Lung microvascular endothelial cell (primary cell): ENCODE results near the gene C11orf86. TPM values are rescaled to one million over a fixed set of nuclear protein-coding genes. Genes with fewer than 3 reads are reported as not detected.

Source experiments
- DNase-seq, 2 donors: peaks; one replicate each; pipeline versions ENCODE4 v3.0.0 to v3.0.0-alpha.2; 2010; ENCODE audit warnings: low read depth in 2 of 2
- total RNA-seq: library from RNA; depleted of rRNA; stranded (reverse); fragments of >200 nt; gene quantifications from 2 replicates; pipeline ENCODE4 v1.2.1, GENCODE V29; 2014

C11orf86 gene
- total RNA-seq, 1 donor from 2014 or later, result not detected

DNA sequence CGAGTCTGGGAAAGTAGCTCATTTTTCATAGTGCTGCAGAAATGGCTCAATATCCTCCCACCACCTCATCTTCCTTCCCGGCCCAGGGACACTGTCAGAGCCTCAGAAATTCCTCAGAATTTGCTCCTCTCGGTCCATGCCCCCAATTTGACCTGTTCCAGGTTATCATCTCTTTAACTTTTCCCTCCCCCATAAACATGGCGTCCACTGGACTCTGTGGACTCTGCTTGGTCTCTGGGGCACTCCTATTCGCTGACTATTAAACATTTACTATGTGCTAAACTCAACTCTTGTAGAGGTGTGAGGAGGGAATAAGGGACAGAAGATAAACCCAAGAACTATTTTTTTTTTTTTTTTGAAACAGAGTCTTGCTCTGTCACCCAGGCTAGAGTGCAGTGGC is 8.8 kb upstream of the C11orf86 start:
- DNase-seq, result no peak

DNA sequence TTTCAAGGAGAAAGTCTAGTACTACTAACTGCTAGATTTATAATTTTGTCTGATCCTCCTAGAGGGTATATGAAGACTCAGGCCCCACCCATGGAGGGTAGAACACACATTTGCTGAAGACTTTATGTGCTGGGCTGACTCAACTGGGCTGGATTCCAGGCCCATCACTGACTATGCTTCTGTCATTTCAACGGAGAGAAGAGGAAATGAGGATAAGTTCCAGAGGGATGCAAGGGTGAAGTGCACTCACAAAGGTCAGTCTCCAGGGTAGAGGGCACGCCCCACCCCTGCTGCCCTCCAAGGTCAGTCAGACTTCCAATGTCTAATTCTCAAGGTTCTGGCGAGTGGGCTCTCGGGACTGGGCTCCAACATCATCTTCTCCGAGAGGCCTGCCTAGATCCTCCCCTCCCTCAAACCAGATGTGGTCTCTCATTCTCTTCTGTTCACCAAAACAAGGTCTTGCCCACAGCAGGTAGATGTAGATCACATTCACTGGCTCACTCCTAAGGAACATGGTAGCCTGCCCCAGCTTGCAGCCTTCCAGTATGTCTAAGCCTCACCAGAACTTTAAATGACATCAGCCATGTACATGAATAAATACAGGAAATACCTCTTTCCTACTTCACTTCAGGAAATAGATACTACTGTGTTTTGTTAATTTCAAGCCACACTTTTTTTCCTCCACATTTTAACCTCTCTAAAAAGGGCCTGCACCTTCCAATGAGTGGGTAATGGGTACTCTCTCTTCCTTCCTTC is 7.3 kb upstream of the C11orf86 start:
- DNase-seq, result peak; percentile 59 to 81

- DNase-seq, result no peak
Measured at GRCh38 chr11:66969584-66970225, 5.4 kb upstream of the C11orf86 start.

- DNase-seq, result no peak
Measured at GRCh38 chr11:66970371-66970806, 4.7 kb upstream of the C11orf86 start.

- DNase-seq, result peak in 1 of 2 donors; percentile 95
Measured at GRCh38 chr11:66970807-66971442, 4.2 kb upstream of the C11orf86 start.

GRCh38 chr11:66971488-66971887 is 3.6 kb upstream of the C11orf86 start:
- DNase-seq, result no peak

GRCh38 chr11:66973956-66974580 is 1.0 kb upstream of the C11orf86 start:
- DNase-seq, result no peak

DNA sequence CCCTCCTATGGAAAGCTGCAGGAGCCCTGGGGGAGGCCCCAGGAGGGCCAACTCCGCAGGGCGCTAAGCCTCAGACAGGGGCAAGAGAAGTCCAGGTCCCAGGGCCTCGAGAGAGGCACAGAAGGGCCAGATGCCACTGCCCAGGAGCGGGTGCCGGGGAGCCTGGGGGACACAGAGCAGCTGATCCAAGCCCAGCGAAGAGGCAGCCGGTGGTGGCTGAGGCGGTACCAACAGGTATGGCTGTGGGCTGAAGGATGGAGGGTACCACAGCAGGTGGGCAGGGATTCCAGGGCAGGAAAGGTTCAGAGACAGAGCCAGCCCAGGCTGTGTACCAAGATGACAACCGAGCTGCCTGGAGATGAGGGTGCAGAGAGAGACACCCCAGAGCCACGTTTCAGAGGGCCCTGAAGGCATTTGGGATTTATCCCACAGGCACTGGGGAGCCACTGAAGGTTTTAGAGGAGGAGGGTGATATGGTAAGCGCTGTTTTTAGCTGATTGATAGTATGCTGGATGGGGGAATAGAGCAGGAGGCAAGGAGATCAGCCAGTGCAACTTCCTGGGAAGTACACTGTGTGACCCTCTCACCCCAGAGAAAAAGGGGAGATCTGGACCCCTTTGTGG is 412 bp downstream of the C11orf86 start:
- DNase-seq, result no peak

- DNase-seq, result peak; percentile 17 to 60
Measured at GRCh38 chr11:66976028-66976467, 944 bp downstream of the C11orf86 start.

DNA sequence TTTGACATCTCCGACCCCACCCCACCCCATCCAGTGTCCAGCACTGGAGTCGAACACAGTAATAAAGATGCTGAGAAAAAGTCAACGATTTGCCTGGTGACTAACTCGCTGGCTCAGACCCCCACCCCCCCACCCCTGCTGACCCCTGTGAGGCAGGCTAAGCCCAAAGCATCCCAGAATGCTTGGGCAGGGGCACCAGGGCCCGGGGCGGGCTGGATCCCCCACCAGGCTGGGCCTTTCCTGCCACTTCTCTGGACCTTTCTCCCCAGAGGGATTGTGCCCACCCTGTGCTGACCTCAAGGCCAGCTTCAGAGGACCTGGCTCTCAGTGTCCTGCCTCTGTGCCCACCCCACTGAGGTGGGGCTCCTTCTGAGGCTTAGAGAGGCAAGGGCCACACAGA is 1.8 kb downstream of the C11orf86 start:
- no peak for DNase-seq

DNA sequence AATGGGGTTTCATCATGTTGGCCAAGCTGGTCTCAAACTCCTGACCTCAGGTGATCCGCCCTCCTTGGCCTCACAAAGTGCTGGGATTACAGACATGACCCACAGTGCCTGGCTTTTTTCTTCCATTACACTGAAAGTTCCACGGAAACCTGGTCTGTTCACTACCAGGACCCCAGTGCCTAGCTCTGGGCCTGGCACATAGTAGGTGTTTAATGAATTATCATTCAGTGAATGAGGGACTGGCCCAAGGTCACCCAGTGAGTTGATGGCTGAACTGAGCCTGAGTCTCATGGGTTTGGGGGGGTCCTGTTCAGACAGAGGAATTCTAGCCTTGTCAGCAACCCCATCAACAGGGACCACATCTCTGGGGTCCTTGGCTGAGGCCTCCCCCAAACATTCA is 3.1 kb downstream of the C11orf86 start:
- no peak for DNase-seq

DNA sequence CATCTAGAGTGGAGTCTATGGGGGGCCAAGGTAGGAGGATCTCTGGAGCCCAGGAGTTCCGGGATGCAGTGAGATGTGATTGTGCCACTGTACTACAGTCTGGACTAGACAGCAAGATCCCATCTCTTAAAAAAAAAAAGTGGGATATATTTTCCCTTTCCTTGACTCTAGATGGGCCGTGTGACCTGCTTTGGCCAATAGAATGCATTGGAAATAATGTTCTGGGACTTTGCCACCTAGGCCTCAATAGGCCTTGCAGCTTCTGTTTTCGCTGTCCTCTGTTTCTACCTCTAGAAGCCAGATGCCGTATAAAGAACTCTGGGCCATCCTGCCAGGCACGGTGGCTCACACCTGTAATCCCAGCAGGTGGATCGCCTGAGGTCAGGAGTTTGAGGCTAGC is 3.6 kb downstream of the C11orf86 start:
- DNase-seq, result no peak

- no peak for DNase-seq
Measured at GRCh38 chr11:66979336-66979980, 4.4 kb downstream of the C11orf86 start.

- peak; percentile 71 to 91 for DNase-seq
Measured at GRCh38 chr11:66981976-66982578, 7.0 kb downstream of the C11orf86 start.

DNA sequence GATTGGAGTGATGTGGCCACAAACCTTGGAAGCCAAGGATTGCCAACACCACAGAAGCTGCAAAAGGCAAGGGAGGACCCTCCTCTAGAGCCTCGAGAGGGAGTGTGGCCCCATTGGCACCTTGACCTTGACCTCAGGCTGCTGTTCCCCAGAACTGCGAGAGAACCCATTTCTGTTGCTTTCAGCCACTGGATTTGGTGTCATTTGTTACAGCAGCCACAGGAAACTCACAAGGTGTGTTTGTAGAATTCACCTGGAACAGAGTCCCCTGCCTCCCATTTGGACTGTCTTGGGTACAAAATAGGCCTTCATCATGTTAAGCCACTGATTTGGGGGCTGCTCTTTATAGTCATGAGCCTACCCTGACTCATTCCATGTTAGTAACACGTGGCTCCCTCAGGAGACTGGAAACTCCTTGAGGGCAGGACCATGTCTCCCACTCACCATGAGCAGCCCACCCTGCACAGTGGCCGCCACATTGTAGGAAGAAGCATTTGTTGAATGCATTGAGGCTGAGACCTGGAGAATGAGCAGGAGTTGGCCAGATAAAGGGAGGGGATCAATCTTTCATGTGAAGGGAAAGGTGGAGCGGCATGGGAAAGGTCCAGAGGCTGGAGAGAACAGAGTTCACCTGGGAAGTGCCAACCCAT is 8.3 kb downstream of the C11orf86 start:
- DNase-seq, result no peak

- no peak for DNase-seq
Measured at GRCh38 chr11:66985508-66986177, 10.5 kb downstream of the C11orf86 start.

GRCh38 chr11:66986178-66986545 is 11.1 kb downstream of the C11orf86 start:
- DNase-seq, result no peak

- no peak for DNase-seq
Measured at GRCh38 chr11:66987158-66987620, 12.1 kb downstream of the C11orf86 start.

GRCh38 chr11:66987924-66988637 is 13.0 kb downstream of the C11orf86 start:
- no peak for DNase-seq
